Posterior vena cava (tissue), 2 donors: ENCODE data around the gene TDRD3. TPM values are rescaled to one million over a fixed set of nuclear protein-coding genes. Genes with fewer than 3 reads are reported as not detected.
"Not testable (repeated sequence)": the region's sequence is repeated elsewhere in the genome, so short reads cannot be mapped to it uniquely, and the experiment has no call there.

Experiments
- DNase-seq: peaks from one replicate; pipeline ENCODE4 v3.0.0-alpha.2; 2020; ENCODE audit warnings: low spot score
- intact Hi-C, 2 donors: fragments of 100-400 bp; cut with DNase I; formaldehyde crosslinking; loops; one replicate each; pipeline versions ENCODE4 v1.14.1 to v1.14.2; 2022 to 2023
- total RNA-seq, 2 donors: library from RNA; stranded (reverse); fragmentation: NEBNext Ultra II Directional; extraction: Animal tissue kit (Norgen Biotek cat#: 25700); gene quantifications; one replicate each; pipeline ENCODE4 v1.2.1, GENCODE V29; 2021
- donor health status: DM: yes; HTN: yes; CAD: no.
- donor health status: DM: yes; HTN: yes; CAD: no.

The TDRD3 gene
- total RNA-seq, 2 donors from 2014 or later = 31.9 to 32.3 TPM

GRCh38 chr13:60397704-60398378 is 821 bp downstream of the TDRD3 start:
- intact Hi-C loops = no loop called here
- peak; percentile 92 for DNase-seq

GRCh38 chr13:60398379-60398891 is 1.4 kb downstream of the TDRD3 start:
- intact Hi-C loops = no loop called here
- DNase-seq = no peak

- intact Hi-C loops = no loop called here
- DNase-seq = no peak
Measured at GRCh38 chr13:60398907-60399589, 2.0 kb downstream of the TDRD3 start.

- intact Hi-C loops = no loop called here
Measured at GRCh38 chr13:60402022-60402421, 5.0 kb downstream of the TDRD3 start.

GRCh38 chr13:60407095-60407494 is 10.1 kb downstream of the TDRD3 start:
- no peak for DNase-seq
- intact Hi-C loops = no loop called here

More at GRCh38 chr13:60402022-60402421, 5.0 kb downstream of the TDRD3 start:
- no peak for DNase-seq

GRCh38 chr13:60407852-60408251 is 10.8 kb downstream of the TDRD3 start:
- intact Hi-C loops, DNase-seq: not testable (repeated sequence)

- DNase-seq, intact Hi-C loops: not testable (repeated sequence)
Measured at GRCh38 chr13:60409574-60410292, 12.7 kb downstream of the TDRD3 start.

GRCh38 chr13:60410299-60410698 is 13.3 kb downstream of the TDRD3 start:
- intact Hi-C loops = no loop called here
- DNase-seq = no peak

GRCh38 chr13:60411464-60411863 is 14.4 kb downstream of the TDRD3 start:
- no peak for DNase-seq
- intact Hi-C loops = no loop called here

- intact Hi-C loops = no loop called here
- no peak for DNase-seq
Measured at GRCh38 chr13:60411983-60412382, 15.0 kb downstream of the TDRD3 start.

GRCh38 chr13:60412909-60413616 is 16.0 kb downstream of the TDRD3 start:
- intact Hi-C loops = no loop called here
- no peak for DNase-seq

- no peak for DNase-seq
- intact Hi-C loops = no loop called here
Measured at GRCh38 chr13:60414177-60414576, 17.2 kb downstream of the TDRD3 start.

- no peak for DNase-seq
- intact Hi-C loops = no loop called here
Measured at GRCh38 chr13:60417734-60418133, 20.7 kb downstream of the TDRD3 start.

GRCh38 chr13:60418954-60419353 is 21.9 kb downstream of the TDRD3 start:
- DNase-seq = no peak
- intact Hi-C loops = no loop called here

- DNase-seq = no peak
- intact Hi-C loops = no loop called here
Measured at GRCh38 chr13:60425332-60425731, 28.3 kb downstream of the TDRD3 start.

- no peak for DNase-seq
- intact Hi-C loops = no loop called here
Measured at GRCh38 chr13:60426075-60426474, 29.1 kb downstream of the TDRD3 start.

GRCh38 chr13:60427285-60427684 is 30.3 kb downstream of the TDRD3 start:
- no peak for DNase-seq

GRCh38 chr13:60431108-60431700 is 34.2 kb downstream of the TDRD3 start:
- intact Hi-C loops = no loop called here
- DNase-seq = no peak

More at GRCh38 chr13:60427285-60427684, 30.3 kb downstream of the TDRD3 start:
- intact Hi-C loops = no loop called here

- intact Hi-C loops = no loop called here
- DNase-seq = no peak
Measured at GRCh38 chr13:60433505-60433904, 36.5 kb downstream of the TDRD3 start.
